Measurements from ENCODE around the gene RHOV.
A peak's percentile ranks its signal among the peaks of the same experiment; 100 is the strongest.

The RHOV gene

GRCh38 chr15:40855706-40856234 is 18.3 kb downstream of the RHOV start:
- H3K27ac ChIP-seq (ENCODE audit: insufficient read depth in 1 of 2, low read depth in 1 of 2, low read length in 2 of 2, poor library complexity in 1 of 2, severe bottlenecking in 2 of 2) = no peak overlapping the region
- H3K27me3 ChIP-seq (replicated peaks in 2 of 5; ENCODE audit: control insufficient read depth in 4 of 5, insufficient read depth in 5 of 5, low read length in 4 of 5) = no peaks in the 10 kb centered on the region
- DNase-seq = no peak
- no peaks in the 10 kb centered on the region for H3K9me3 ChIP-seq (ENCODE audit: control extremely low read depth in 1 of 5, control insufficient read depth in 4 of 5, insufficient read depth in 2 of 5, low read depth in 1 of 5, low read length in 4 of 5)
- peaks cover 0 to 4% (median 3%) of the 10 kb centered on the region in 4 experiments for H3K4me1 ChIP-seq (ENCODE audit: control extremely low read depth in 1 of 4, control insufficient read depth in 4 of 4, insufficient read depth in 4 of 4, low read length in 3 of 4)
- ChIA-PET CTCF (interaction anchor here (1.0 to 12.1 kb wide), 4 partner anchors 9 to 45 kb away, joined by 4 to 231 read pairs (median 42); partner anchors contain the start of genes SPINT1 and VPS18), POLR2A (no interaction called here)
- no peak overlapping the region for H3K4me3 ChIP-seq (ENCODE audit: control insufficient read depth in 1 of 7, extremely low read depth in 1 of 7, insufficient read depth in 4 of 7, low read depth in 2 of 7, low read length in 6 of 7)
- H3K36me3 ChIP-seq (ENCODE audit: control insufficient read depth in 4 of 4, insufficient read depth in 4 of 4, low read length in 3 of 4) = peaks cover 6 to 43% (median 16%) of the 10 kb centered on the region in 4 experiments
- WGBS (ENCODE audit: insufficient coverage) = 69% methylated on average over 4 of the region's 13 CpGs

GRCh38 chr15:40854161-40854560 is 19.9 kb downstream of the RHOV start:
- POLR2A ChIA-PET = no interaction called here
- H3K36me3 ChIP-seq (ENCODE audit: control insufficient read depth in 4 of 4, insufficient read depth in 4 of 4, low read length in 3 of 4) = peaks cover 6 to 48% (median 18%) of the 10 kb centered on the region in 4 experiments
- H3K4me1 ChIP-seq (ENCODE audit: control extremely low read depth in 1 of 4, control insufficient read depth in 4 of 4, insufficient read depth in 4 of 4, low read length in 3 of 4) = peaks cover 0 to 3% (median under 1%) of the 10 kb centered on the region in 4 experiments
- H3K27me3 ChIP-seq (replicated peaks in 2 of 5; ENCODE audit: control insufficient read depth in 4 of 5, insufficient read depth in 5 of 5, low read length in 4 of 5) = no peaks in the 10 kb centered on the region
- CTCF ChIA-PET = interaction anchor here (0.6 to 12.1 kb wide), 3 partner anchors 9 to 703 kb away, joined by 3 to 231 read pairs (median 78); partner anchors contain the start of genes SPINT1 and VPS18
- DNase-seq = no peak
- H3K27ac ChIP-seq (ENCODE audit: insufficient read depth in 1 of 2, low read depth in 1 of 2, low read length in 2 of 2, poor library complexity in 1 of 2, severe bottlenecking in 2 of 2) = no peak overlapping the region
- no peaks in the 10 kb centered on the region for H3K9me3 ChIP-seq (ENCODE audit: control extremely low read depth in 1 of 5, control insufficient read depth in 4 of 5, insufficient read depth in 2 of 5, low read depth in 1 of 5, low read length in 4 of 5)
- H3K4me3 ChIP-seq (ENCODE audit: control insufficient read depth in 1 of 7, extremely low read depth in 1 of 7, insufficient read depth in 4 of 7, low read depth in 2 of 7, low read length in 6 of 7) = no peak overlapping the region
- WGBS (ENCODE audit: insufficient coverage) = 95% methylated on average over 7 of the region's 10 CpGs

- Histone ChIP-seq H3K27ac (ENCODE audit: insufficient read depth in 1 of 2, low read depth in 1 of 2, low read length in 2 of 2, poor library complexity in 1 of 2, severe bottlenecking in 2 of 2) (no peak overlapping the region), H3K36me3 (ENCODE audit: control insufficient read depth in 4 of 4, insufficient read depth in 4 of 4, low read length in 3 of 4) (peaks cover 6 to 48% (median 19%) of the 10 kb centered on the region in 4 experiments), H3K9me3 (ENCODE audit: control extremely low read depth in 1 of 5, control insufficient read depth in 4 of 5, insufficient read depth in 2 of 5, low read depth in 1 of 5, low read length in 4 of 5) (no peaks in the 10 kb centered on the region), H3K27me3 (replicated peaks in 2 of 5; ENCODE audit: control insufficient read depth in 4 of 5, insufficient read depth in 5 of 5, low read length in 4 of 5) (no peaks in the 10 kb centered on the region), H3K4me1 (ENCODE audit: control extremely low read depth in 1 of 4, control insufficient read depth in 4 of 4, insufficient read depth in 4 of 4, low read length in 3 of 4) (peaks cover 0 to 3% (median 0%) of the 10 kb centered on the region in 4 experiments), H3K4me3 (ENCODE audit: control insufficient read depth in 1 of 7, extremely low read depth in 1 of 7, insufficient read depth in 4 of 7, low read depth in 2 of 7, low read length in 6 of 7) (no peak overlapping the region)
- CTCF ChIA-PET = interaction anchor here (12.1 kb wide), 1 partner anchor 47 kb away, joined by 231 read pairs; the partner anchor contains the start of gene VPS18
- WGBS (ENCODE audit: insufficient coverage) = 92% methylated on average over 12 of the region's 16 CpGs
- DNase-seq = no peak
- POLR2A ChIA-PET = no interaction called here
Measured at GRCh38 chr15:40853241-40853890, 20.7 kb downstream of the RHOV start.

GRCh38 chr15:40852529-40852928 is 21.5 kb downstream of the RHOV start:
- no peak for DNase-seq
- H3K4me3 ChIP-seq (ENCODE audit: control insufficient read depth in 1 of 7, extremely low read depth in 1 of 7, insufficient read depth in 4 of 7, low read depth in 2 of 7, low read length in 6 of 7) = no peak overlapping the region
- H3K36me3 ChIP-seq (ENCODE audit: control insufficient read depth in 4 of 4, insufficient read depth in 4 of 4, low read length in 3 of 4) = peaks cover 6 to 48% (median 19%) of the 10 kb centered on the region in 4 experiments
- no peak overlapping the region for H3K27ac ChIP-seq (ENCODE audit: insufficient read depth in 1 of 2, low read depth in 1 of 2, low read length in 2 of 2, poor library complexity in 1 of 2, severe bottlenecking in 2 of 2)
- no peaks in the 10 kb centered on the region for H3K9me3 ChIP-seq (ENCODE audit: control extremely low read depth in 1 of 5, control insufficient read depth in 4 of 5, insufficient read depth in 2 of 5, low read depth in 1 of 5, low read length in 4 of 5)
- 90% methylated on average over 3 of the region's 5 CpGs for WGBS (ENCODE audit: insufficient coverage)
- no peaks in the 10 kb centered on the region for H3K27me3 ChIP-seq (replicated peaks in 2 of 5; ENCODE audit: control insufficient read depth in 4 of 5, insufficient read depth in 5 of 5, low read length in 4 of 5)
- peaks cover 0 to 8% (median 7%) of the 10 kb centered on the region in 4 experiments for H3K4me1 ChIP-seq (ENCODE audit: control extremely low read depth in 1 of 4, control insufficient read depth in 4 of 4, insufficient read depth in 4 of 4, low read length in 3 of 4)
- ChIA-PET CTCF (interaction anchor here (1.2 kb wide), 3 partner anchors 8 to 41 kb away, joined by 3 to 4 read pairs (median 3); partner anchors contain the start of genes SPINT1 and VPS18), POLR2A (no interaction called here)

GRCh38 chr15:40850576-40851112 is 23.4 kb downstream of the RHOV start:
- Histone ChIP-seq H3K27ac (ENCODE audit: insufficient read depth in 1 of 2, low read depth in 1 of 2, low read length in 2 of 2, poor library complexity in 1 of 2, severe bottlenecking in 2 of 2) (no peak overlapping the region), H3K9me3 (ENCODE audit: control extremely low read depth in 1 of 5, control insufficient read depth in 4 of 5, insufficient read depth in 2 of 5, low read depth in 1 of 5, low read length in 4 of 5) (no peaks in the 10 kb centered on the region), H3K36me3 (ENCODE audit: control insufficient read depth in 4 of 4, insufficient read depth in 4 of 4, low read length in 3 of 4) (peaks cover 3 to 31% (median 14%) of the 10 kb centered on the region in 4 experiments), H3K4me1 (ENCODE audit: control extremely low read depth in 1 of 4, control insufficient read depth in 4 of 4, insufficient read depth in 4 of 4, low read length in 3 of 4) (peaks cover 7 to 27% (median 26%) of the 10 kb centered on the region in 4 experiments), H3K4me3 (ENCODE audit: control insufficient read depth in 1 of 7, extremely low read depth in 1 of 7, insufficient read depth in 4 of 7, low read depth in 2 of 7, low read length in 6 of 7) (no peak overlapping the region), H3K27me3 (replicated peaks in 2 of 5; ENCODE audit: control insufficient read depth in 4 of 5, insufficient read depth in 5 of 5, low read length in 4 of 5) (no peaks in the 10 kb centered on the region)
- CTCF ChIA-PET = interaction anchor here (1.1 to 2.1 kb wide), 3 partner anchors 9 to 56 kb away, joined by 4 to 14 read pairs (median 5); partner anchors contain the start of gene VPS18
- no peak for DNase-seq
- POLR2A ChIA-PET = no interaction called here
- WGBS (ENCODE audit: insufficient coverage) = 100% methylated on average over 7 of the region's 8 CpGs

- CTCF ChIA-PET = interaction anchor here (0.8 to 7.6 kb wide), 5 partner anchors 10 to 59 kb away, joined by 3 to 78 read pairs (median 4); partner anchors contain the start of gene VPS18
Measured at GRCh38 chr15:40847223-40847961, 26.6 kb downstream of the RHOV start.

More at GRCh38 chr15:40847223-40847961, 26.6 kb downstream of the RHOV start:
- Histone ChIP-seq H3K27me3 (replicated peaks in 2 of 5; ENCODE audit: control insufficient read depth in 4 of 5, insufficient read depth in 5 of 5, low read length in 4 of 5) (peaks cover 0 to 5% (median 0%) of the 10 kb centered on the region in 5 experiments), H3K4me1 (ENCODE audit: control extremely low read depth in 1 of 4, control insufficient read depth in 4 of 4, insufficient read depth in 4 of 4, low read length in 3 of 4) (peaks cover 7 to 48% (median 42%) of the 10 kb centered on the region in 4 experiments), H3K36me3 (ENCODE audit: control insufficient read depth in 4 of 4, insufficient read depth in 4 of 4, low read length in 3 of 4) (peaks cover 0 to 8% (median 3%) of the 10 kb centered on the region in 4 experiments), H3K9me3 (ENCODE audit: control extremely low read depth in 1 of 5, control insufficient read depth in 4 of 5, insufficient read depth in 2 of 5, low read depth in 1 of 5, low read length in 4 of 5) (no peaks in the 10 kb centered on the region), H3K4me3 (ENCODE audit: control insufficient read depth in 1 of 7, extremely low read depth in 1 of 7, insufficient read depth in 4 of 7, low read depth in 2 of 7, low read length in 6 of 7) (peak overlapping the region in 5 of 7 experiments; percentile 8 to 57 (median 44)), H3K27ac (ENCODE audit: insufficient read depth in 1 of 2, low read depth in 1 of 2, low read length in 2 of 2, poor library complexity in 1 of 2, severe bottlenecking in 2 of 2) (peak overlapping the region in 1 of 2 experiments; percentile 50)
- WGBS (ENCODE audit: insufficient coverage) = 73% methylated on average over 2 of the region's 7 CpGs
- DNase-seq = peak; percentile 88 to 95 (median 95)
- POLR2A ChIA-PET = interaction anchor here (1.3 kb wide), 1 partner anchor 19 kb away, joined by 3 read pairs; the partner anchor contains the start of gene PPP1R14D

Data from common myeloid progenitor, CD34-positive (primary cell).